Measurements from ENCODE around the gene LCE1E.

Gene LCE1E, protein sequence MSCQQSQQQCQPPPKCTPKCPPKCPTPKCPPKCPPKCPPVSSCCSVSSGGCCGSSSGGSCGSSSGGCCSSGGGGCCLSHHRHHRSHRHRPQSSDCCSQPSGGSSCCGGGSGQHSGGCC

DNA sequence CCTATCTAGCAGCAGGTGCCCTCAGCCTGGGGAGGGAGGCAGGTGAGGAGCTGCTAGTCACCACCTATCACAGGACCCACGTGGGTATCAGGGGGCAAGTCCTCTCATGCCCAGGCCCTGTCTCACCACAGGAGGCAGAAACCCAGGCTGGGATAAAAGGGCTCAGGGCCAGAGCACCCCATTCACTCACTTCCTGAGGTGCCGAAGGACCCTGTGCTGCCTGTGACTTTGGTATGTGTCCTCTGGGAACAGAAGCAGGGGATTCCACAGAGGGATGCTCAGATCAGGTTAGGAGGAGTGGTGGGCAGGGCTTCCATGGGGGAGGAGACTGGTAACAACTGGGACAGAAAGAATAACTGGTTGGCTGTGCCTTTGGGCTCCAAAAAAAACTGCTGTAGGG, at the start of gene LCE1E:
Gene LCE1E, plus strand, starts transcription at position 181 of the 400 bp plus-strand sequence. CDS start 1,043 bp downstream, outside the sequence.
- ATAC-seq (ENCODE audit: insufficient read depth, low read depth) = no peak
- Histone ChIP-seq H2AFZ (ENCODE audit: low read depth, low read length) (no peak within 1 kb of the TSS), H3K27ac (ENCODE audit: low read length) (no peak within 1 kb of the TSS)

DNA sequence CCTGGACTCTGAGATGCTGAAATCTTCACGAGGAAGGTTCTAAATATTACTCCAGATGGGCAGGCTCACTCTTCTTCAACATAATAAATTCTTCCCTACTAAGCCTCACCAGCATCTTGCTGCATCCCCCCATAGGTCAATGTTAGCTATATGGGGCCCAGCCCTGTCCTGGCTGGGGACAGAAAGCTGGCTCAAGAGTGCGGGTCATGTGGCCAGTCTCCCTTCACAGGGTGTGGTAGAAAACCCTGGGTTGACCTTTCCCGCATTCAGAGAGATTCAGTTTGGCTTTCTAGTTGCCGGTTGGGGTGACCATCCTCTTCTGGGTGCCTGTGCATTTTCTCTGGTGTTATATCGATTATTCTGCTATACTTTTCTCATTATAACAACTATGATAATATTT, 48.1 kb upstream of the LCE1E start:
- H2AFZ ChIP-seq (ENCODE audit: low read depth, low read length) = no peak overlapping the region
- no peak overlapping the region for H3K4me3 ChIP-seq (ENCODE audit: low read depth in 1 of 2, low read length in 2 of 2)
- ATAC-seq (ENCODE audit: insufficient read depth, low read depth) (no peak), DNase-seq (no peak)
- H3K9me3 ChIP-seq (ENCODE audit: insufficient read depth, low read length, severe bottlenecking) = no peaks in the 10 kb centered on the region
- no peak overlapping the region for H3K4me2 ChIP-seq (ENCODE audit: insufficient read depth, low read length)
- H3K79me2 ChIP-seq (ENCODE audit: insufficient read depth, low read length) = no peaks in the 10 kb centered on the region
- H3K4me1 ChIP-seq (ENCODE audit: insufficient read depth, low read length) = no peaks in the 10 kb centered on the region
- peaks cover 16% of the 10 kb centered on the region for H3K27me3 ChIP-seq (ENCODE audit: insufficient read depth, low read length, poor library complexity)
- H3K27ac ChIP-seq (ENCODE audit: low read length) = no peak overlapping the region
- H3K9ac ChIP-seq (ENCODE audit: low read depth, low read length) = no peak overlapping the region
- TF ChIP-seq, protein P1, sequence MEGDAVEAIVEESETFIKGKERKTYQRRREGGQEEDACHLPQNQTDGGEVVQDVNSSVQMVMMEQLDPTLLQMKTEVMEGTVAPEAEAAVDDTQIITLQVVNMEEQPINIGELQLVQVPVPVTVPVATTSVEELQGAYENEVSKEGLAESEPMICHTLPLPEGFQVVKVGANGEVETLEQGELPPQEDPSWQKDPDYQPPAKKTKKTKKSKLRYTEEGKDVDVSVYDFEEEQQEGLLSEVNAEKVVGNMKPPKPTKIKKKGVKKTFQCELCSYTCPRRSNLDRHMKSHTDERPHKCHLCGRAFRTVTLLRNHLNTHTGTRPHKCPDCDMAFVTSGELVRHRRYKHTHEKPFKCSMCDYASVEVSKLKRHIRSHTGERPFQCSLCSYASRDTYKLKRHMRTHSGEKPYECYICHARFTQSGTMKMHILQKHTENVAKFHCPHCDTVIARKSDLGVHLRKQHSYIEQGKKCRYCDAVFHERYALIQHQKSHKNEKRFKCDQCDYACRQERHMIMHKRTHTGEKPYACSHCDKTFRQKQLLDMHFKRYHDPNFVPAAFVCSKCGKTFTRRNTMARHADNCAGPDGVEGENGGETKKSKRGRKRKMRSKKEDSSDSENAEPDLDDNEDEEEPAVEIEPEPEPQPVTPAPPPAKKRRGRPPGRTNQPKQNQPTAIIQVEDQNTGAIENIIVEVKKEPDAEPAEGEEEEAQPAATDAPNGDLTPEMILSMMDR (IDR thresholded peaks at IDR 0.05; ENCODE audit: borderline replicate concordance, extremely low read depth, low read length, poor library complexity, severe bottlenecking) = no peak
- TF ChIP-seq EZH2 (IDR thresholded peaks at IDR 0.05; ENCODE audit: borderline replicate concordance, low read depth, low read length, severe bottlenecking) = no peak
- H4K20me1 ChIP-seq (ENCODE audit: insufficient read depth, low read length) = no peaks in the 10 kb centered on the region
- no peaks in the 10 kb centered on the region for H3K36me3 ChIP-seq (ENCODE audit: insufficient read depth, low read length)

More for the DNA sequence above, at the start of gene LCE1E:
- H4K20me1 ChIP-seq (ENCODE audit: insufficient read depth, low read length) = no peaks in the 10 kb centered on the region
- H3K79me2 ChIP-seq (ENCODE audit: insufficient read depth, low read length) = no peaks in the 10 kb centered on the region
- no peaks in the 10 kb centered on the region for H3K9me3 ChIP-seq (ENCODE audit: insufficient read depth, low read length, severe bottlenecking)
- peaks cover 6% of the 10 kb centered on the region for H3K27me3 ChIP-seq (ENCODE audit: insufficient read depth, low read length, poor library complexity)
- no peak within 1 kb of the TSS for H3K4me2 ChIP-seq (ENCODE audit: insufficient read depth, low read length)
- H3K36me3 ChIP-seq (ENCODE audit: insufficient read depth, low read length) = no peaks in the 10 kb centered on the region
- H3K4me3 ChIP-seq (ENCODE audit: low read depth in 1 of 2, low read length in 2 of 2) = no peak within 1 kb of the TSS
- H3K9ac ChIP-seq (ENCODE audit: low read depth, low read length) = no peak within 1 kb of the TSS
- TF ChIP-seq EZH2 (IDR thresholded peaks at IDR 0.05; ENCODE audit: borderline replicate concordance, low read depth, low read length, severe bottlenecking) = no peak
- TF ChIP-seq, protein P1 (IDR thresholded peaks at IDR 0.05; ENCODE audit: borderline replicate concordance, extremely low read depth, low read length, poor library complexity, severe bottlenecking) = no peak
- no peaks in the 10 kb centered on the region for H3K4me1 ChIP-seq (ENCODE audit: insufficient read depth, low read length)
- DNase-seq = no peak

DNA sequence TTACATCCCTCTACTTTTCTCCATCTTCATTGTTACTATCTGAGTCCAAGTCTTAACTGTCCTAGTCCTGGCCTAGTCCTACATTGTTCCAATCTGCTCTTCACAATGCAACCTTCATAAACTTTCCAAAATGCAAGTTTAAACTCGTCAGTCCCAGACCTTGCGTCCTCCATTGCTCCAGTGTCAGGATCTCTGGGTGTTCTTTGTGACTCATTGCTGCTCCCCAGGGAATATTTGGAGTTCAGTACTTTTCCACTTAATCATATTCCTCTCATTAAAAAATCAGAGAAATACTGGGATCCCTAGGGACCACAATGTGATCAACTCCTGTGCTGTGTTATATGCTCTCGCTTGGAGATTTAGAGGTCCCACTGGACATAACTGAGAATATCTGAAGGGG, 46.2 kb upstream of the LCE1E start:
- H3K4me2 ChIP-seq (ENCODE audit: insufficient read depth, low read length) = no peak overlapping the region
- ATAC-seq (ENCODE audit: insufficient read depth, low read depth) = no peak
- no peaks in the 10 kb centered on the region for H3K36me3 ChIP-seq (ENCODE audit: insufficient read depth, low read length)
- H3K4me1 ChIP-seq (ENCODE audit: insufficient read depth, low read length) = no peaks in the 10 kb centered on the region
- H2AFZ ChIP-seq (ENCODE audit: low read depth, low read length) = no peak overlapping the region
- H4K20me1 ChIP-seq (ENCODE audit: insufficient read depth, low read length) = no peaks in the 10 kb centered on the region
- no peak overlapping the region for H3K27ac ChIP-seq (ENCODE audit: low read length)
- H3K27me3 ChIP-seq (ENCODE audit: insufficient read depth, low read length, poor library complexity) = peaks cover 16% of the 10 kb centered on the region
- no peak for TF ChIP-seq EZH2 (IDR thresholded peaks at IDR 0.05; ENCODE audit: borderline replicate concordance, low read depth, low read length, severe bottlenecking)
- TF ChIP-seq, protein P1 (IDR thresholded peaks at IDR 0.05; ENCODE audit: borderline replicate concordance, extremely low read depth, low read length, poor library complexity, severe bottlenecking) = no peak
- DNase-seq = no peak
- no peaks in the 10 kb centered on the region for H3K9me3 ChIP-seq (ENCODE audit: insufficient read depth, low read length, severe bottlenecking)
- no peak overlapping the region for H3K9ac ChIP-seq (ENCODE audit: low read depth, low read length)
- H3K79me2 ChIP-seq (ENCODE audit: insufficient read depth, low read length) = no peaks in the 10 kb centered on the region
- H3K4me3 ChIP-seq (ENCODE audit: low read depth in 1 of 2, low read length in 2 of 2) = no peak overlapping the region
